RWPE1 (cell line): ENCODE measurements around the gene PPP1R9B.
A peak's percentile ranks its signal among the peaks of the same experiment; 100 is the strongest.

Experiments used
- CTCF ChIA-PET: fragments of 350-600 bp; sonication (Branson Sonifier 250); formaldehyde crosslinking; extraction: SDS; loops from one replicate; lab custom pipeline; 2021; lab: Yijun Ruan, JAX
- POLR2A ChIA-PET: fragments of 400-600 bp; formaldehyde crosslinking; extraction: SDS; loops from one replicate; lab custom pipeline; 2020; ENCODE audit warnings: antibody characterized with exemption; ENCODE audit not compliant: low non-redundant PET; lab: Yijun Ruan, JAX
- DNase-seq: peaks from one replicate; pipeline ENCODE4 v3.0.0; 2012; ENCODE audit warnings: low spot score
- H3K27ac ChIP-seq: fragments of 450-650 bp; 2 replicates; pipeline ENCODE4 v1.5.1; 2017
- CTCF ChIP-seq: fragments of 450-650 bp; conservative IDR thresholded peaks from 2 replicates; pipeline ENCODE4 v1.5.1; 2017; ENCODE audit warnings: low read depth, mild to moderate bottlenecking

Gene PPP1R9B

GRCh38 chr17:50090971-50091917 is 59.2 kb downstream of the PPP1R9B start:
- DNase-seq, result no peak
- peak overlapping the region; percentile 85 for H3K27ac ChIP-seq
- CTCF ChIA-PET, result interaction anchor here (0.6 to 1.1 kb wide), 3 partner anchors 35 to 831 kb away, joined by 3 to 4 read pairs (median 3); partner anchors contain the start of gene ITGA3
- no peak for TF ChIP-seq CTCF
- POLR2A ChIA-PET, result no interaction called here

- CTCF ChIA-PET, result interaction anchor here (1.1 kb wide), 1 partner anchor 34 kb away, joined by 4 read pairs; the partner anchor contains the start of gene ITGA3
These were observed 60.4 kb downstream of the PPP1R9B start for GRCh38 chr17:50090071-50090470.

GRCh38 chr17:50088952-50089825 is 61.3 kb downstream of the PPP1R9B start:
- CTCF ChIA-PET, result no interaction called here
- peak overlapping the region; percentile 85 for H3K27ac ChIP-seq
- no peak for DNase-seq
- POLR2A ChIA-PET, result no interaction called here
- no peak for TF ChIP-seq CTCF

More at GRCh38 chr17:50090071-50090470, 60.4 kb downstream of the PPP1R9B start:
- no peak for TF ChIP-seq CTCF
- H3K27ac ChIP-seq, result peak overlapping the region; percentile 85
- no peak for DNase-seq
- POLR2A ChIA-PET, result no interaction called here

DNA sequence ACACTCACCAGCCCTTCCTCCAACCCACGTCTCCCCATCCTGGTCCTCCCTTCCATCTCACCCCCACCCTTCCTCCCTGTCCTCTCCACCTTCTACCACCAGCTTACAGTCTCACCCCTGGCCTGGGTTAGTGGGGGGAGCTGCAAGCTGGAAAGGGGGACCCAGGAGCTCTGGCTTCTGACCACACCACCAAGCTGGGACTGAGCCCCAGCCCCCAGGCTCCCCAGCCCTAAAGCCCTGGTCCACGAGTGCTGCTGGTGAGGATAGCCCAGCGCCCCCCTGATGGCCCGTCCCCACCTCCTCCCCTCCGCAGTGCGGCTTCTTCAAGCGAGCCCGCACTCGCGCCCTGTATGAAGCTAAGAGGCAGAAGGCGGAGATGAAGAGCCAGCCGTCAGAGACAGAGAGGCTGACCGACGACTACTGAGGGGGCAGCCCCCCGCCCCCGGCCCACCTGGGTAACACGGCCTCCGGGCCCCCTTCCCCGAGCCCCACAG is 62.5 kb downstream of the PPP1R9B start:
- ChIA-PET POLR2A (no interaction called here), CTCF (interaction anchor here (0.6 to 1.9 kb wide), 10 partner anchors 15 to 195 kb away, joined by 3 to 17 read pairs (median 4); partner anchors contain the start of gene ITGA3)
- TF ChIP-seq CTCF, result no peak
- peak overlapping the region; percentile 85 for H3K27ac ChIP-seq
- DNase-seq, result no peak

- peak; percentile 60 for DNase-seq
- ChIA-PET POLR2A (no interaction called here), CTCF (interaction anchor here (0.6 to 1.9 kb wide), 11 partner anchors 9 to 194 kb away, joined by 3 to 17 read pairs (median 3); partner anchors contain the start of gene ITGA3)
- peak overlapping the region; percentile 85 for H3K27ac ChIP-seq
- TF ChIP-seq CTCF, result peak; percentile 94
These were observed 63.1 kb downstream of the PPP1R9B start for GRCh38 chr17:50087246-50087911.
